ENCODE measurements around the gene LRRC74A. TPM values are rescaled to one million over a fixed set of nuclear protein-coding genes. Genes with fewer than 3 reads are reported as not detected.

LRRC74A gene
- total and polyA plus RNA-seq, 2 of the 4 experiments (the other 2 are of a cell fraction), result not detected

GRCh38 chr14:76814726-76815645 lies 11.2 kb upstream of the LRRC74A start:
- Histone ChIP-seq H2BK120ac (ENCODE audit: low read depth, low read length) (no peak overlapping the region), H4K5ac (ENCODE audit: low read depth, low read length) (no peak overlapping the region), H2BK5ac (ENCODE audit: low read depth, low read length, poor library complexity, severe bottlenecking) (no peak overlapping the region), H2BK20ac (ENCODE audit: low read depth, low read length) (no peak overlapping the region), H3K4me2 (ENCODE audit: low read depth, low read length) (no peak overlapping the region), H2BK15ac (ENCODE audit: low read depth, low read length) (no peak overlapping the region), H3K9ac (ENCODE audit: low read depth, low read length) (no peak overlapping the region), H3K27me3 (ENCODE audit: control insufficient read depth, insufficient read depth, low read length) (peaks cover 17% of the 10 kb centered on the region), H2AFZ (replicated peaks; ENCODE audit: low read length, poor library complexity) (no peak overlapping the region), H3K4me3 (ENCODE audit: insufficient read depth, low read depth, low read length) (no peak overlapping the region), H3K4me1 (ENCODE audit: control insufficient read depth, insufficient read depth, low read length) (no peaks in the 10 kb centered on the region), H3K36me3 (ENCODE audit: control insufficient read depth, insufficient read depth, low read length) (no peaks in the 10 kb centered on the region), H3K56ac (ENCODE audit: extremely low read depth, insufficient read depth, low read length) (no peak overlapping the region), H3K79me1 (ENCODE audit: low read depth in 1 of 2, low read length in 2 of 2) (0 out of 4 replicates have a peak, but pooled peaks cover 0 to 8% of the 10 kb centered on the region in 2 experiments), H2AK5ac (ENCODE audit: low read depth, low read length) (no peak overlapping the region), H3K9me1 (ENCODE audit: insufficient read depth, low read length) (peaks cover 3% of the 10 kb centered on the region; the same call in 1 of the 2 replicates), H4K20me1 (ENCODE audit: insufficient read depth, low read length) (no peaks in the 10 kb centered on the region), H4K8ac (ENCODE audit: low read depth in 2 of 2, low read length in 2 of 2) (no peak overlapping the region), H3K27ac (ENCODE audit: insufficient read depth, low read length) (no peak overlapping the region), H3K14ac (replicated peaks; ENCODE audit: low read depth, low read length) (no peak overlapping the region), H2AK9ac (replicated peaks; ENCODE audit: low read depth, low read length, poor library complexity) (no peak overlapping the region), H3K23ac (ENCODE audit: low read depth, low read length) (no peak overlapping the region), H4K91ac (ENCODE audit: insufficient read depth, low read depth, low read length) (no peak overlapping the region), H3K18ac (ENCODE audit: low read depth, low read length) (no peak overlapping the region), H3K4ac (ENCODE audit: low read depth, low read length) (no peak overlapping the region), H3K9me3 (ENCODE audit: control insufficient read depth, insufficient read depth, low read length) (no peaks in the 10 kb centered on the region)
- TF ChIP-seq SMC3 (IDR thresholded peaks at IDR 0.05; ENCODE audit: low read depth, low read length), result no peak
- TF ChIP-seq CTCF (conservative IDR thresholded peaks at IDR 0.05; ENCODE audit: low read depth, low read length), result no peak
- no peak for TF ChIP-seq MAZ (IDR thresholded peaks at IDR 0.05; ENCODE audit: borderline replicate concordance, low read depth, low read length)
- no peak for TF ChIP-seq MAFK (IDR thresholded peaks at IDR 0.05; ENCODE audit: low read depth, low read length)
- no peak for TF ChIP-seq POLR2A (IDR thresholded peaks at IDR 0.05; ENCODE audit: low read depth, low read length)
- TF ChIP-seq MXI1 (IDR thresholded peaks at IDR 0.05; ENCODE audit: borderline replicate concordance, low read depth, low read length), result no peak
- TF ChIP-seq RFX5 (IDR thresholded peaks at IDR 0.05; ENCODE audit: low read depth, low read length), result no peak
- no peak for TF ChIP-seq BHLHE40 (IDR thresholded peaks at IDR 0.05; ENCODE audit: low read depth, low read length)
- DNase-seq (no peak), ATAC-seq (ENCODE audit: low read depth) (no peak)
- intact Hi-C loops (cut with micrococcal nuclease), result no loop called here
- ChIA-PET CTCF (no interaction called here), POLR2A (ENCODE audit: unreplicated experiment) (no interaction called here)
- no TSS peak for BruUV-seq (replicated peaks)
- dilution Hi-C loops (cut with HindIII; ENCODE audit: low sequenced_read_pairs, unreplicated experiment), result no loop called here
- in situ Hi-C loops (cut with MboI; ENCODE audit: low sequenced_read_pairs), result no loop called here
- WGBS, 2 experiments (ENCODE audit: extremely low coverage in 2 of 2, insufficient read length in 1 of 2), result 37% methylated on average over 2 of the region's 7 CpGs; no CpG with 5 or more reads in 1 of the 2 experiments

Measured in IMR-90 (cell line).